SK-N-MC (cell line): ENCODE measurements around the gene RANBP17.
"Not testable (repeated sequence)": the region's sequence is repeated elsewhere in the genome, so short reads cannot be mapped to it uniquely, and the experiment has no call there.

ENCODE experiments used
- DNase-seq: peaks from one replicate; pipeline ENCODE4 v3.0.0-alpha.2; 2011; ENCODE audit warnings: low read depth, low spot score
- H3K27ac ChIP-seq: fragments of 200-600 bp; sonication (generic); 2 replicates; pipeline ENCODE4 v1.5.1; 2016; ENCODE audit warnings: mixed run types
- H3K36me3 ChIP-seq: fragments of 200-600 bp; sonication (generic); 2 replicates; pipeline ENCODE4 v1.6.1; 2017; ENCODE audit warnings: antibody characterized with exemption, low read length, mixed read lengths; ENCODE audit not compliant: insufficient read depth
- H3K4me3 ChIP-seq: fragments of 200-600 bp; sonication (generic); 2 replicates; pipeline ENCODE4 v1.5.1; 2016
- H3K9ac ChIP-seq: fragments of 200-600 bp; sonication (generic); 2 replicates; pipeline ENCODE4 v1.8.0; 2017; ENCODE audit warnings: mixed run types, mixed read lengths; ENCODE audit not compliant: insufficient read length
- H3K9me3 ChIP-seq: fragments of 200-600 bp; sonication (generic); 2 replicates; pipeline ENCODE4 v1.6.1; 2017; ENCODE audit warnings: low read depth, mild to moderate bottlenecking, antibody characterized with exemption, low read length, moderate library complexity, mixed read lengths
- EZH2 ChIP-seq: fragments of 200-600 bp; sonication (generic); IDR thresholded peaks from one replicate; pipeline ENCODE4 v1.6.1; 2017; ENCODE audit warnings: antibody characterized with exemption
- FOXP2 ChIP-seq: optimal IDR thresholded peaks from 2 replicates; pipeline ENCODE3; 2011; ENCODE audit warnings: mild to moderate bottlenecking, moderate library complexity; ENCODE audit not compliant: insufficient read depth; ENCODE audit errors: extremely low read length, control extremely low read depth
- POLR2AphosphoS5 ChIP-seq: IDR thresholded peaks from 2 replicates; pipeline ENCODE4 v1.6.1; 2012; ENCODE audit warnings: mild to moderate bottlenecking, low read depth, low read length, borderline replicate concordance

The RANBP17 gene

DNA sequence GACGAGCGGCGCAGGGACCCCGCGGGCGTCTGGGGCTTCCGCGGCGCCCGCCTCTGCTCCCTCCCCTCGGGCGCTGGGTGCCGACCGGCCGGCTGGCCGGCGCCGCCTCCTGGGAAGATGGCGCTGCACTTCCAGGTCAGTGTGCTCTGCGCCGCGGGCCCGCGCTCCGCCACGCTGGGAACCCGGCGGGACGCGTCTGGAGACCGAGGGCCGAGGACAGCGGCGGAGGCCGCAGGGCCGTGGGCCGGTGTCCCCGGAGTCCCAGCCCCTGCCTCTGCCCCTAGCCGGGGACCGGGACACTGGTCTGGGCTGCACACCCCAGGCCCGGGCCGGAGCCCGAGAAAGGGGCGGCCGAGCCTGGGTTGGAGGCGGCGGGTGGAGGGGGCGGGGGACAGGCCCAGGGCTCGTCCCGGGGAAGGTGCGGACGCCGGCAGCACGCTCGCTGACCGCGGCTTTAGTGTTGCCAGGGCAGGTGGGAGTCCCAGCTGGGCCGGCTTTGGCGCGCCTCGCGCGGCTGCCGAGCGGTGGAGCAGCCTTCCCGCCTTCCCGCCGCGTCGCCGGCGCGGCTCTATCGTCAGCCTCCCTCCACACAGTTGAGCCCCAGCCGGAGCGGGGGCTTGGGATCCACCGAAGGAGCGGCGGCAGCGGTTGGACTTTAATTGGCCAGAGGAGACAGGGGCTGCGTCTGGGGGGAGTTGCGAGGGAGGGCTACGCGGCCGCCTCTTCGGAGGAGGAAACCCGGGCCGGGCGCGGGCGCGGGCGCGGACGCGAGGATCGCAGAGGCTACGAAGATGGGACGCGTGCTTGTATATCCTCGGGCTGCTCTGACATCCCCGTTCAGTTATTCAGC, at the start of gene RANBP17:
TSS of gene RANBP17 (plus strand) at position 102 of the 850 bp plus-strand sequence.
- Histone ChIP-seq H3K9ac (no peak within 1 kb of the TSS), H3K4me3 (no peak within 1 kb of the TSS), H3K9me3 (no peaks in the 10 kb centered on the region), H3K36me3 (no peaks in the 10 kb centered on the region), H3K27ac (no peak within 1 kb of the TSS)
- TF ChIP-seq POLR2AphosphoS5 (no peak), FOXP2 (no peak), EZH2 (no peak)
- DNase-seq: no peak

DNA sequence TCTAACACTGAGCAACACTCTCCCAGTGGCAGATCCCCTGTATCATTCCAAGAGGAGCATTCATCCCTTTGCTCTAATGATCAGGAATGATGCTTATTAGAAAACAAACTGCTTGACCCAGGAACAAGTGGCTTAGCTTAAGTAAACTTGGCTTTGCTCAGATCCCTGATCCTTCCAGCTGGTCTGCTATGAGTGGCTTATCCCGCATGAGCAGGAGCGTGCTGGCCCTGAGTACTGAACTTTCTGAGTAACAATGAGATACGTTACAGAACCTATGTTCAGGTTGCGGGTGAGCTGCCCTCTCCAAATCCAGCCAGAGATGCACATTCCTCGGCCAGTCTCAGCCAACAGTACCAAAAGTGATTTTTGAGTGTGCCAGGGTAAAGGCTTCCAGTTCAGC, 48.6 kb upstream of the RANBP17 start:
- TF ChIP-seq POLR2AphosphoS5 (no peak), FOXP2 (no peak), EZH2 (no peak)
- no peak overlapping the region for H3K4me3 ChIP-seq
- no peak overlapping the region for H3K9ac ChIP-seq
- no peaks in the 10 kb centered on the region for H3K36me3 ChIP-seq
- H3K9me3 ChIP-seq: no peaks in the 10 kb centered on the region
- DNase-seq: no peak
- no peak overlapping the region for H3K27ac ChIP-seq

- no peak for DNase-seq
- Histone ChIP-seq H3K4me3 (no peak overlapping the region), H3K9me3 (no peaks in the 10 kb centered on the region), H3K36me3 (no peaks in the 10 kb centered on the region), H3K9ac (no peak overlapping the region), H3K27ac (no peak overlapping the region)
- TF ChIP-seq POLR2AphosphoS5: no peak
- TF ChIP-seq EZH2: no peak
- no peak for TF ChIP-seq FOXP2
These were observed 44.6 kb upstream of the RANBP17 start for GRCh38 chr5:170817195-170817594.

GRCh38 chr5:170818232-170818631, 43.6 kb upstream of the RANBP17 start:
- Histone ChIP-seq H3K9me3 (no peaks in the 10 kb centered on the region), H3K9ac (no peak overlapping the region), H3K36me3 (no peaks in the 10 kb centered on the region), H3K4me3 (no peak overlapping the region), H3K27ac (no peak overlapping the region)
- TF ChIP-seq EZH2 (no peak), FOXP2 (no peak)
- DNase-seq: no peak

GRCh38 chr5:170819824-170820223, 42.0 kb upstream of the RANBP17 start:
- H3K4me3 ChIP-seq: no peak overlapping the region
- H3K9ac ChIP-seq: no peak overlapping the region
- H3K9me3 ChIP-seq: no peaks in the 10 kb centered on the region
- no peaks in the 10 kb centered on the region for H3K36me3 ChIP-seq
- no peak for DNase-seq
- H3K27ac ChIP-seq: no peak overlapping the region
- no peak for TF ChIP-seq EZH2
- no peak for TF ChIP-seq POLR2AphosphoS5
- no peak for TF ChIP-seq FOXP2

DNA sequence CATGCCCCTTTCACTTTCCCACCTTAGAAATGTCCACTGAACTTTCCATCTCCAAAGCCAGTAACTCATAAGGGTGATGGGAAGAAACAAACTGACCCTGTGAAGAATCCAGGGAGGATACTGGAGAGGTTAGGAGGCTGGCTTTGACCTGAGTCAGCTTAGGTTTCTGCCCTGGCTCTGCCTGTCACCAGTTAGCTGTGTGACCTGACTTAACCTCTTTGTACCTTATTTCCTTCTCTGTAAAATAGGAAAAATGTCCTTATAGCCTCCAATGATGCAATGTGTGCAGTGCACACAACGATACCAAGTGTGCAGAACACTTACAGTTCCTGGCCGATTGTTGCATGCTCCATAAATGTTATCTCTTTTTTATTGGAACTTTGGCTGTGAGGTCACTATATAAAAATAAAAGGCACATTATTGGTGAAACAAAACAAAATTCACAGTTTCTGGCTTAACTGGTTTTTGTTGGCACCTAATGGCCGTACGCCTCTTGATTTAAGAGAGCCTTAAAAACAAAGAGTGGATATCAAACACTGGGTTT, 40.5 kb upstream of the RANBP17 start:
- H3K9me3 ChIP-seq: no peaks in the 10 kb centered on the region
- H3K9ac ChIP-seq: no peak overlapping the region
- no peak for TF ChIP-seq POLR2AphosphoS5
- TF ChIP-seq EZH2: no peak
- TF ChIP-seq FOXP2: no peak
- H3K27ac ChIP-seq: no peak overlapping the region
- H3K36me3 ChIP-seq: no peaks in the 10 kb centered on the region
- no peak for DNase-seq
- no peak overlapping the region for H3K4me3 ChIP-seq

- TF ChIP-seq POLR2AphosphoS5 (no peak), FOXP2 (no peak), EZH2 (no peak)
- Histone ChIP-seq H3K4me3 (no peak overlapping the region), H3K27ac (no peak overlapping the region), H3K9me3 (no peaks in the 10 kb centered on the region), H3K9ac (no peak overlapping the region), H3K36me3 (no peaks in the 10 kb centered on the region)
- no peak for DNase-seq
These were observed 35.7 kb upstream of the RANBP17 start for GRCh38 chr5:170826117-170826516.

- TF ChIP-seq EZH2: no peak
- TF ChIP-seq POLR2AphosphoS5: no peak
- TF ChIP-seq FOXP2: no peak
- Histone ChIP-seq H3K9ac (no peak overlapping the region), H3K4me3 (no peak overlapping the region), H3K36me3 (no peaks in the 10 kb centered on the region), H3K27ac (no peak overlapping the region), H3K9me3 (no peaks in the 10 kb centered on the region)
- DNase-seq: no peak
These were observed 29.6 kb upstream of the RANBP17 start for GRCh38 chr5:170832241-170832640.

DNA sequence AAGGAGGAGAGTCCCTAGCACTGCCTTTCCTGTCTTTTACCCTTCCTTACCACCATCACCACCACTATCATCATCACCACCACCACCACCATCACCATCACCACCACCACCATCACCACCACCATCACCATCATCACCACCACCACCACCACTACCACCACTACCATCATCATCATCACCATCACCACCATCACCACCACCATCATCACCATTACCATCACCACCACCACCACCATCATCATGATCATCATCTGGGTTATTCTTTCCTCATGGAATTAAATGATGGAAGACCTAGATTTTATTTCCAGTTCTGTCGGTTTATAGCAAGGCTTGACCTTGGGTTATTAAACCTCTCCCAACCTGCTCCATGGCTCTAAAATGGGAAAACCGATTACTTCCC, 27.8 kb upstream of the RANBP17 start:
- not testable (repeated sequence) for H3K9me3 ChIP-seq

More for the DNA sequence above, 27.8 kb upstream of the RANBP17 start:
- not testable (repeated sequence) for H3K4me3 ChIP-seq, H3K9ac ChIP-seq, H3K36me3 ChIP-seq, DNase-seq, H3K27ac ChIP-seq
